ENCODE results near the gene GAS6. TPM values are rescaled to one million over a fixed set of nuclear protein-coding genes. Genes with fewer than 3 reads are reported as not detected.

GAS6 gene
- total and polyA plus RNA-seq, 9 of the 15 experiments (the other 6 are each of a cell fraction or from before 2014, with no cell fraction given), result 0.14 to 9.7 (median 4.7) TPM; not detected in 1

DNA sequence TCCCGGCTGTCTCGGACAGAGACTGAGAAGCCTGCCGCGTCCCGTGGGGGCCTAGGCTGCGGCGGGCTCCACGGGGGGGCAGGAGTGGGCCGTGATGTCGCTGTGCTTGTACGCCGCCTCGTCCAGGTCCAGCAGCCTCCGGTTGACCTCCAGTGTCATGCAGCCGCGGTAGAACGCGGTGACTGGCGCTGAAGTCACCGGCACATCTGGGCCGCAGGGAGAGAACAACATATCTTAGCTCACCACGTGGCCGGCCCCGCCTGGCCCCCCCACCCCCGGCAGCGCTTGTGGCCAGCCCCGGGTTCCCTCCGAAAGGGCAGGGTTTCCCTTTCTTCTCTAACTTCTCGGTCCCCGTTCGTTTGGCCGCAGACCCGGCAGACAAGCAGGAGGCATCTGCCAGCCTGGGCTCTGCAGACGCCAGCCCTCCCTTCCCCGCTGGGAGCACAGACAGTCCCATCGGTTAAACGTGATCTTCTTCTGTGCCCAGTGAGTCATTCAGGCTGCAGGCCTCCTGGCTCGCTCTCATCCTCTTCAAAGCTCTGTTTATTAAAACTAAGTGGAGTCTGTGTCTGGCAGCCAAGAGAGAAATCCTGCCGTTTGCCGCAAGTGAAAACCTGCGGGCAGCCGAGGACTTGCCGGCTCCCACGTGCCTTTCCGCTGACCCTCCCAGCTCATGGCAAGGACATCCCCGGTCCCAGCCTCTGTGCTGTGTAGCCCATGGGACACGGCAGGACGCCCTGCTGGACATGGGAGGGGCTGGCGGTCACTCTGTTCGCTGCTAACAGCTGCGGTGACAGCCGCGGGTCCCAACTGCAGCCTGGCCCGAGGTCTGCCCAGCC lies 42.8 kb downstream of the GAS6 start (continued):
- TF ChIP-seq, protein P1, sequence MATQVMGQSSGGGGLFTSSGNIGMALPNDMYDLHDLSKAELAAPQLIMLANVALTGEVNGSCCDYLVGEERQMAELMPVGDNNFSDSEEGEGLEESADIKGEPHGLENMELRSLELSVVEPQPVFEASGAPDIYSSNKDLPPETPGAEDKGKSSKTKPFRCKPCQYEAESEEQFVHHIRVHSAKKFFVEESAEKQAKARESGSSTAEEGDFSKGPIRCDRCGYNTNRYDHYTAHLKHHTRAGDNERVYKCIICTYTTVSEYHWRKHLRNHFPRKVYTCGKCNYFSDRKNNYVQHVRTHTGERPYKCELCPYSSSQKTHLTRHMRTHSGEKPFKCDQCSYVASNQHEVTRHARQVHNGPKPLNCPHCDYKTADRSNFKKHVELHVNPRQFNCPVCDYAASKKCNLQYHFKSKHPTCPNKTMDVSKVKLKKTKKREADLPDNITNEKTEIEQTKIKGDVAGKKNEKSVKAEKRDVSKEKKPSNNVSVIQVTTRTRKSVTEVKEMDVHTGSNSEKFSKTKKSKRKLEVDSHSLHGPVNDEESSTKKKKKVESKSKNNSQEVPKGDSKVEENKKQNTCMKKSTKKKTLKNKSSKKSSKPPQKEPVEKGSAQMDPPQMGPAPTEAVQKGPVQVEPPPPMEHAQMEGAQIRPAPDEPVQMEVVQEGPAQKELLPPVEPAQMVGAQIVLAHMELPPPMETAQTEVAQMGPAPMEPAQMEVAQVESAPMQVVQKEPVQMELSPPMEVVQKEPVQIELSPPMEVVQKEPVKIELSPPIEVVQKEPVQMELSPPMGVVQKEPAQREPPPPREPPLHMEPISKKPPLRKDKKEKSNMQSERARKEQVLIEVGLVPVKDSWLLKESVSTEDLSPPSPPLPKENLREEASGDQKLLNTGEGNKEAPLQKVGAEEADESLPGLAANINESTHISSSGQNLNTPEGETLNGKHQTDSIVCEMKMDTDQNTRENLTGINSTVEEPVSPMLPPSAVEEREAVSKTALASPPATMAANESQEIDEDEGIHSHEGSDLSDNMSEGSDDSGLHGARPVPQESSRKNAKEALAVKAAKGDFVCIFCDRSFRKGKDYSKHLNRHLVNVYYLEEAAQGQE (IDR thresholded peaks at IDR 0.05; ENCODE audit: borderline replicate concordance), result peak; percentile 28; the same call in 1 of the 2 replicates
- TF ChIP-seq, protein P1 (CRISPR knock-in tag; IDR thresholded peaks at IDR 0.05; ENCODE audit: low read depth), result no peak
- TF ChIP-seq, protein P2, sequence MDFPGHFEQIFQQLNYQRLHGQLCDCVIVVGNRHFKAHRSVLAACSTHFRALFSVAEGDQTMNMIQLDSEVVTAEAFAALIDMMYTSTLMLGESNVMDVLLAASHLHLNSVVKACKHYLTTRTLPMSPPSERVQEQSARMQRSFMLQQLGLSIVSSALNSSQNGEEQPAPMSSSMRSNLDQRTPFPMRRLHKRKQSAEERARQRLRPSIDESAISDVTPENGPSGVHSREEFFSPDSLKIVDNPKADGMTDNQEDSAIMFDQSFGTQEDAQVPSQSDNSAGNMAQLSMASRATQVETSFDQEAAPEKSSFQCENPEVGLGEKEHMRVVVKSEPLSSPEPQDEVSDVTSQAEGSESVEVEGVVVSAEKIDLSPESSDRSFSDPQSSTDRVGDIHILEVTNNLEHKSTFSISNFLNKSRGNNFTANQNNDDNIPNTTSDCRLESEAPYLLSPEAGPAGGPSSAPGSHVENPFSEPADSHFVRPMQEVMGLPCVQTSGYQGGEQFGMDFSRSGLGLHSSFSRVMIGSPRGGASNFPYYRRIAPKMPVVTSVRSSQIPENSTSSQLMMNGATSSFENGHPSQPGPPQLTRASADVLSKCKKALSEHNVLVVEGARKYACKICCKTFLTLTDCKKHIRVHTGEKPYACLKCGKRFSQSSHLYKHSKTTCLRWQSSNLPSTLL (IDR thresholded peaks at IDR 0.05), result no peak
- TF ChIP-seq, protein P3, sequence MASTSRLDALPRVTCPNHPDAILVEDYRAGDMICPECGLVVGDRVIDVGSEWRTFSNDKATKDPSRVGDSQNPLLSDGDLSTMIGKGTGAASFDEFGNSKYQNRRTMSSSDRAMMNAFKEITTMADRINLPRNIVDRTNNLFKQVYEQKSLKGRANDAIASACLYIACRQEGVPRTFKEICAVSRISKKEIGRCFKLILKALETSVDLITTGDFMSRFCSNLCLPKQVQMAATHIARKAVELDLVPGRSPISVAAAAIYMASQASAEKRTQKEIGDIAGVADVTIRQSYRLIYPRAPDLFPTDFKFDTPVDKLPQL (IDR thresholded peaks at IDR 0.05; ENCODE audit: extremely low read depth, insufficient read length), result no peak
- TF ChIP-seq PHB (CRISPR knock-in tag; IDR thresholded peaks at IDR 0.05), result no peak
- TF ChIP-seq E2F3 (CRISPR knock-in tag; IDR thresholded peaks at IDR 0.05), result no peak
- no peak for TF ChIP-seq GATAD2A (IDR thresholded peaks at IDR 0.05)
- no peak for TF ChIP-seq RBM15 (IDR thresholded peaks at IDR 0.05; ENCODE audit: insufficient read depth, low read length)
- TF ChIP-seq, protein P4, sequence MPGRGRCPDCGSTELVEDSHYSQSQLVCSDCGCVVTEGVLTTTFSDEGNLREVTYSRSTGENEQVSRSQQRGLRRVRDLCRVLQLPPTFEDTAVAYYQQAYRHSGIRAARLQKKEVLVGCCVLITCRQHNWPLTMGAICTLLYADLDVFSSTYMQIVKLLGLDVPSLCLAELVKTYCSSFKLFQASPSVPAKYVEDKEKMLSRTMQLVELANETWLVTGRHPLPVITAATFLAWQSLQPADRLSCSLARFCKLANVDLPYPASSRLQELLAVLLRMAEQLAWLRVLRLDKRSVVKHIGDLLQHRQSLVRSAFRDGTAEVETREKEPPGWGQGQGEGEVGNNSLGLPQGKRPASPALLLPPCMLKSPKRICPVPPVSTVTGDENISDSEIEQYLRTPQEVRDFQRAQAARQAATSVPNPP (IDR thresholded peaks at IDR 0.05; ENCODE audit: borderline replicate concordance, insufficient read depth, insufficient read length), result no peak
- peak; percentile 45; the same call in 1 of the 2 replicates for TF ChIP-seq L3MBTL2 (IDR thresholded peaks at IDR 0.05)

All from K562 (cell line).